NCI-H146 (cell line): ENCODE measurements around the gene P2RY8.
"Not testable (repeated sequence)": the region's sequence is repeated elsewhere in the genome, so short reads cannot be mapped to it uniquely, and the experiment has no call there.

Experiments used
- DNase-seq: peaks from one replicate; lab custom pipeline; 2025; lab: John Stamatoyannopoulos, UW

The P2RY8 gene

DNA sequence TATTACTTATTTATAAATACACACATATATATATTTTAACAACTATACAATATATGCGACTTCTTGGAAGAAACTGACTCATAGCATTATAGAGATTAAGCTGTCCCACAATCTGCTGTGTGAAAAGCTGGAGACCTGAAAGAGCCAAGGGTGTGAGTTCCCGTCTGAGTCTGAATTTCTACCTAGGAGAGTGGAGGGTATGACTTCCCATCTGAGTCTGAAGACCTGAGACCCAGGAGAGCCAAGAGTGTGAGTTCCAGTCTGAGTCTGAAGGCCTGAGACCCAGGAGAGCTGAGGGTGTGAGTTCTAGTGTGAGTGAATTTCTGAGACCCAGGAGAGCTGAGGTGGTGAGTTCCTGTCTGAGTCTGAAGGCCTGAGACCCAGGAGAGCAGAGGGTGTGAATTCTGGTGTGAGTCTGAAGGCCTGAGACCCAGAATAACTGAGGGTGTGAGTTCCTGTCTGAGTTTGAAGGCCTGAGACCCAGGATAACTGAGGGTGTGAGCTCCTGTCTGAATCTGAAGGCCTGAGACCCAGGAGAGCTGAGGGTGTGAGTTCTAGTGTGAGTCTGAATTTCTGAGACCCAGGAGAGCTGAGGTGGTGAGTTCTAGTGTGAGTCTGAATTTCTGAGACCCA lies 8.9 kb upstream of the P2RY8 start:
- no peak for DNase-seq

DNA sequence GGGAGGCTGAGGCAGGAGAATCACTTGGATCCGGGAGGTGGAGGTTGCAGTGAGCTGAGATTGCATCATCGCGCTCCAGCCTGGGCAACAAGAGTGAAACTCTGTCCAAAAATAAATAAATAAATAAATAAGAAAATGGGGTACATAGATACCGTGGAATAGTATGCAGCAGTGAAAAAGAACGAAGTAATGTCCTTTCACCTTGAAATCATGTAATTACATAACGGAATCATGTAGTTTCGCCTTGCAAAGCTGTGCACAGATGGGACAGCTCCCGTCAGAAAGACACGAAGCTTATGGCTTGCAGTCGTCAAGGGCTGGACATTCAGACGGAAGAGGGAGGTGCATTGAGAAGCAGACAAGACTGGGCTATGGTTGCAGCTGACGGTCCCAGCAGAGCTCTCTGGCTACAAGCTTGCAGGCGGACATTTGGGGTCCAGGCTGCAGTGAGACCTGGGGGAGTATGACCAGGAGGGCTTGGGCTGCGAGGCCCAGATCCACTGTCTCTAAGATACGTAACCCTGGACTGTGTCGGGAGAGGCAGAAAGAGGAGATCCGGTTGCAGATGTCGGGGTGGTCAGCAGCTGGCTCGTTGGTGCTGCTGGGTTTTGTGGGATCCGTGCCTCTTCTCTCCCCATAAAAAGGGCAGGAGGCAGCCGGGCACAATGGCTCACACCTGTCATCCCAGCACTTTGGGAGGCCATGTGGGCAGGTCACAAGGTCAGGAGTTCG lies 6.2 kb upstream of the P2RY8 start:
- DNase-seq = no peak

GRCh38 chrX:1539146-1539545 lies 2.2 kb upstream of the P2RY8 start:
- DNase-seq = not testable (repeated sequence)

DNA sequence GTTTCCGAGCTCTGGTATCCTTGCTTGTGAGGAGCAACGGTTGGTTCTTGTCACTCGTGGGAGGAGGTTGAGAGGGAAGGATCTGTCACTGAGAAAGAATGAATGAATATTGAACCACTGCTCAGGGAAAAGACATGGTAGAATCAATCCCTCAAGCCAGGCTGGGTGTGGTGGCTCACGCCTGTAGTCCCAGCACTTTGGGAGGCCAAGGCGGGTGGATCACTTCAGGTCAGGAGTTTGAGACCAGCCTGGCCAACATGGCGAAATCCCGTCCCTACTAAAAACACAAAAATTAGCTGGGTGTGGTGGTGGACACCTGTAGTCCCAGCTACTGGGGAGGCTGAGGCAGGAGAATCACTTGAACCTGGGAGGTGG lies 718 bp upstream of the P2RY8 start:
- not testable (repeated sequence) for DNase-seq

DNA sequence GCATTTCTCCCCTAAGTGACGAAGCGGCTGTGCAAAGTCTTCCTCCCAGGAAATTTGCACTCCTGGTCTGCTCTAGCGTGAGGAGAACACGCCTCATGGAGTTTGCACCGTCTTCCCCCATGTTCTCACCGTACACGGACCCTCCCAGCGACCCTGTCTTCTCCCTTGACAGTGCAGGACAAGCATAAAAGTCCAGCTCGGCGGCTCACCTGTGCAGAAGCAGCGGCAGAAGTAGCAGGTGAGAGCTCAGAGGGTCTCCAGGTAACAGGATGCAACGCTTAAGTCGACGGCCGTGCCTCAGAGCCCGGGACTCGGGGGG lies 314 bp downstream of the P2RY8 start:
- no peak for DNase-seq

DNA sequence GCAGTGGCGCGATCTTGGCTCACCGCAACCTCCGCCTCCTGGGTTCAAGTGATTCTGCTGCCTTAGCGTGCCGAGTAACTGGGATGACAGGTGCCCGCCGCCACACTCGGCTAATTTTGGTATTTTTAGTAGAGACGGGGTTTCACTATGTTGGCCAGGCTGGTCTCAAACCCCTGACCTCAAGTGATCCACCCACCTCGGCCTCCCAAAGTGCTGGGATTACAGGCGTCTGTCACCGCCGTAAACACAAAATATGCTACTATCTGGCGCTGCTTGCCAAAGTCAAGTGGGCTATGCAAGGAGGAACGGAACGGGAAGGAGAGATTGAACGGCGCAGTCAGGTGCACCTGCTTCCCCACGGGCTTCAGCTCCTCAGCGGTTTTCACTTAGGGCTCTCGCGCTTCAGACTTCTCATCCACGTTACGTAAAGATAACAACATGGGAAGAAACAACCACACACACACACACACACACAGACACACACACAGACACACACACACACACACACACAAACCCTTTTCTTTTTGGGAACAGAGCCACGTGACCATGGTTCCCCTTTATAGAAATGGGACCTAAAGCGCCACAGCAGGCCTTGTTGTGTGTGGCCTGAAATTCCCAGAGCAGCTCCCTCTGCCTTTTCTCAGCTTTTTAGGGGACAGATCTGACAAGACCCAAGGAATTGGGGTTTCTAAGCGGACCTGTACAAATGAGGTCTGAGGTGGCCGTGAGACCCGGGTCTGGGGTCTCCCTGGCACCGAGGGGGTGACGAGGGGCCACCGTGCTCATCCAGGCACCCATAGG lies 1.5 kb downstream of the P2RY8 start:
- DNase-seq = no peak

- DNase-seq = no peak
Measured at GRCh38 chrX:1534301-1535168, 2.5 kb downstream of the P2RY8 start.

DNA sequence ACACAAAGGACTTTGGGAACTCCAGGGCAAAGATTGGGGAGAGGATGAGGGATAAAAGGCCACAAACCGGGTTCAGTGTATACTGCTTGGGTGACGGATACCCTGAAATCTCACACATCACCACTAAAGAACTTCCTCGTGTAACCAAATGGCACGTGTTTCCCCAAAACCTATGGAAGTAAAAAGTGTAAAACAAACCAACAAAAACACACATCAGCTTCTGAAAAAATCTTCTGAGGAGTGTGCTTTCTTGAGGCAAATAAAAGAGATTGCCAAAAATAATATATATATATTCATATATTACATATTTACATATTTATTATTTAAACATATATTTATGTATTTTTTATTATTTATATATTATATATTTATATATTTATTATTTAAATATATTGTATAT lies 3.9 kb downstream of the P2RY8 start:
- no peak for DNase-seq

DNA sequence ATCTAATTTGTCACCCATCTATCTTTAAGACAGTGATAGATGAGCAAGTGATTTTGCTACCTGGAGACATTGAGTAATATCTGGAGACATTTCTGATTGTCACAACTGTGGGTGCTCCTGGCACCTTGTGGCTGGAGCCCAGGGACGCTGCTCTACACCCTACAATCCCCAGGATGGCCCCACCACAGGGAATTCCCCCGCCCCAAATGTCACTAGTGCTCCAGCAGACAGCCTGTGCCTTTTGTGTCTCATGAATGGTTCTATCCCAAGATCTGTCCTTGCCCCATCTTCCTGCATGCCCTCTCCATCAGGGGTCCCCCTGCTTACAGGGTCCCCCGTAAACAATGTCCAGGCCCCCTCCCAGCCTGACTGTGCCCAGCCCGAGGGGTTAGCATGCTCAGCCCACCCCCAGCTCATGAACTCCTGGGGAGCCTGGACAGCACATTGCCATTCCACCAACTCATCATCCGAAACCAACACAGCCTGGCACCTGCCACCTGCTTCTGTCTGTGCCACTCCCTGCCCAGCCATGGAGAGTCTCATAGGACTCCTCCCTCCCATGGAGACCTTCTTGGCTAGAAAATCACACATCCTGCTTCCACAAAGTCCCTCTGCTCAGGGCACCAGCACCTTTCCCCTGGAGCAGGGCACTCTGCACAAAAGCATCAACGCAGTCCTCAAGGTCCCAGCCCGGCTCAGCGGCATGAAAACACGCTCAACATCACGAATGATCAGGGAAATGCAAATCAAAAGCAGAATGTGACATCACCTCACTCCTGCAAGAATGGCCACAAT lies 5.7 kb downstream of the P2RY8 start:
- DNase-seq = no peak

- no peak for DNase-seq
Measured at GRCh38 chrX:1529756-1530155, 7.2 kb downstream of the P2RY8 start.

- no peak for DNase-seq
Measured at GRCh38 chrX:1529328-1529727, 7.7 kb downstream of the P2RY8 start.

- no peak for DNase-seq
Measured at GRCh38 chrX:1528884-1529203, 8.1 kb downstream of the P2RY8 start.

- no peak for DNase-seq
Measured at GRCh38 chrX:1528186-1528883, 8.7 kb downstream of the P2RY8 start.

- no peak for DNase-seq
Measured at GRCh38 chrX:1527457-1527856, 9.5 kb downstream of the P2RY8 start.

DNA sequence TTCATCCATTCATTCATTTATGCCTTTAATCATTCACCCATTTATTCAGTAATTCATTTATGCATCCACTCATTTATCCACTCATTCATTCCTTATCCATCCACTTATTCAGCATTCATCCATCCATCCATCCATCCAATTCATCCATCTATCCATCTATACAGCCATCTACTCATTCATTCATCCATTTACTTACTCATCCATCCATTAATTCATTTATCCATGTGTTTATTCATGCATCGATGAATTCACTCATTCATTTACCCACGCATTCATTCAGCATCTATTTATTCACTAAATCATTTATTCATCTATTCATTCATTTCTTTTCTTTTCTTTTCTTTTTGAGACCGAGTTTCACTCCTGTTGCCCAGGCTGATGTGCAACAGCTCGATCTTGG lies 10.4 kb downstream of the P2RY8 start:
- no peak for DNase-seq

DNA sequence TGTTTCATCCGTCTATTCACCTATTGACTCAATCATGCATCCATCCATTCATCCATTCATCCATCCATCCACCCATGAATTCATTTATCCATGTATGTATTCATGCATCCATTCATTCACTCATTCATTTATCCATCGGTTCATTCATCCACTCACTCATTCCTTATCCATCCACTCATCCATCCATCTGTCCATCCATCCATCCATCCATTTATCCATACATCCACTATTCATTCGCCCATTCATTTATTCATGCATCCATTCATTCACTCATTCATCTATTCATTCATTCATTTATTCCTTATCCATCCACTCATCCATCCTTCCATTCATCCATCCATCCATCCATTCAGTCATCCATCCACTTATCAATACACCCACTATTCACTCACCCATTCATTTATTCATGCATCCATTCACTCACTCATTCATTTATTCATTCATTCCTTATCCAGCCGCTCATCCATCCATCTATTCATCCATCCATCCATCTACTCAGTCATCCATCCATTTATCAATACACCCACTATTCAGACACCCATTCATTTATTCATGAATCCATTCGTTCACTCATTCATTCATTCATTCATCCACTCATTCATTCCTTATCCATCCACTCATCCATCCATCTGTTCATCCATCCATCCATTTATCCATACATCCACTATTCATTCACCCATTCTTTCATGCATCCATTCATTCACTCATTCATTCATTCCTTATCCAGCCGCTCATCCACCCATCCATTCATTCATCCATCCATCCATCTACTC lies 11.2 kb downstream of the P2RY8 start:
- no peak for DNase-seq

DNA sequence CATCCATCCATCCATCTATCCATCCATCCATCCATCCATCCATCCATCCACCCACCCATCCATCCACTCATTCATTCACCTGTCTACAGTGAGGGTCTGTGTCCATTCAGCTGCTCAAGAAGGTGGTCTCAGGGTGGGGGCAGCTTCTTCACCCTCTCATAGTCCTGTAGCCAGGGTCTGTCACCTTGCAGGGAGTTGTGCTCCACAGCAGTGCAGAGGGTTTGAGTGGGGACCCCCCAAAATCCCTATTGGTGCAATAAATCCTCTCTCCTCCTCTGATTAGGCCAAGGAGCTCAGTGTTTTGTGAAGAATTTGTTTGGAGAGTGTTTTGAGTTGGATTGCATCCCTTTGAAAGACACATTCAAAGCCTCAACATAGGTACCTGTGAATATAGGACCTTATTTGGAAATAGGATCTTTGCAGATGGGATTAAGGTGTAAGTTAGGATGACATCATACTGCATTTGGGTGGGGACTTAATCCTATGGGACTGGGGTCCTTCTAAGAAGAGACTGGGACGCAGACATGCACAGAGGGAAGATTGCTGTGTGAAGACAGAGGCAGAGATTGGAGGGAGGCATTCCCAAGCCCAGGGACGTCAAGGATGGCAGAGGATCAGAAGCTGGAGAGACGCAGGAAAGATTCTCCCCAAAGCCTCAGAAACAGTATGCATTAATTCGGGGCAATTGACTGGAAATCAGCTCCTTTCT lies 12.0 kb downstream of the P2RY8 start:
- DNase-seq = no peak

DNA sequence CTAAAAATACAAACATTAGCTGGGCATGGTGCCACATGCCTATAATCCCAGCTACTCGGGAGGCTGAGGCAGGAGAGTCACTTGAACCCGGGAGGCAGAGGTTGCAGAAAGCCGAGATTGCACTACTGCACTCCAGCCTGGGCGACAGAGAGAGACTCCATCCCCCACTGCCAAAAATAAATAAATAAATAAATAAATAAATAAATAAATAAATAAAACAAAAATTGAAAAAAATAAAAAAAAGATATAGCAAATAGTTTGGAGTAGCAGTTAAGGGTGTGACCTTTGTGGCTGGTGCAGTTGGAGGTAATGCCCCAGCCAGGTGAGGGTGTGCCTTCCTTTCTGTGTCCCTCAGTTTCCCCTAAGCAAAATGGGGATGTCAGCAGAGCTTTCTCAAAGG lies 14.1 kb downstream of the P2RY8 start:
- DNase-seq = not testable (repeated sequence)

DNA sequence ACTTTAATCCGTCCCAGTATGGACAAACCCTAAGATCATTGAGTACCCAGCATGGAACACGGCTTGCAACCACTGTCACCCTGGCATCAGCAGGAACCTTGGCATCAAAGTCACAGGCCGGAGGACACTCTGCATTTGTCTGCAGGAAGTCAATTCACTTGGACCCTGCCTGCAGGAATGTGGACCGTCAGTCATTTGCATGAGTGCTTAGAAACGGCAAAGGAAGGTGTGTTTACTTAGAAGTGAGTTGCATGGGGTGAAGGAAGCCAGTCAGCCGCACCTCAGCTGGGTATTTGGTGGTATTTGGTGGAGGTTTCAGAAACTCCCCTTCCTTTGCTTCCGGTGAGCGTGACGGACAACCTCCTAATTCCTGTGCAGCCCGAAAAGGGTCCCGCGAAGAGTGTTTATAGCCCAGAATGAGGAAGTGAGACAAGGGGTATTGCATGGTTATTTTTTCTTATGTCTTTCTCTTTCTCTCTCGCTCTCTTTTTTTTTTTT lies 15.5 kb downstream of the P2RY8 start:
- DNase-seq = no peak
